HL-60/S4 treated with retinoic acid at 250 ng/mL for 4 days and 3 days (cell line): ENCODE results near the gene MYCBP2.

Experiments used
- in situ Hi-C: fragments of 300-500 bp; cut with MboI; formaldehyde crosslinking; loops from 2 replicates; pipeline ENCODE4 v1.7.0; 2022; ENCODE audit warnings: low sequenced_read_pairs

MYCBP2 gene, protein sequence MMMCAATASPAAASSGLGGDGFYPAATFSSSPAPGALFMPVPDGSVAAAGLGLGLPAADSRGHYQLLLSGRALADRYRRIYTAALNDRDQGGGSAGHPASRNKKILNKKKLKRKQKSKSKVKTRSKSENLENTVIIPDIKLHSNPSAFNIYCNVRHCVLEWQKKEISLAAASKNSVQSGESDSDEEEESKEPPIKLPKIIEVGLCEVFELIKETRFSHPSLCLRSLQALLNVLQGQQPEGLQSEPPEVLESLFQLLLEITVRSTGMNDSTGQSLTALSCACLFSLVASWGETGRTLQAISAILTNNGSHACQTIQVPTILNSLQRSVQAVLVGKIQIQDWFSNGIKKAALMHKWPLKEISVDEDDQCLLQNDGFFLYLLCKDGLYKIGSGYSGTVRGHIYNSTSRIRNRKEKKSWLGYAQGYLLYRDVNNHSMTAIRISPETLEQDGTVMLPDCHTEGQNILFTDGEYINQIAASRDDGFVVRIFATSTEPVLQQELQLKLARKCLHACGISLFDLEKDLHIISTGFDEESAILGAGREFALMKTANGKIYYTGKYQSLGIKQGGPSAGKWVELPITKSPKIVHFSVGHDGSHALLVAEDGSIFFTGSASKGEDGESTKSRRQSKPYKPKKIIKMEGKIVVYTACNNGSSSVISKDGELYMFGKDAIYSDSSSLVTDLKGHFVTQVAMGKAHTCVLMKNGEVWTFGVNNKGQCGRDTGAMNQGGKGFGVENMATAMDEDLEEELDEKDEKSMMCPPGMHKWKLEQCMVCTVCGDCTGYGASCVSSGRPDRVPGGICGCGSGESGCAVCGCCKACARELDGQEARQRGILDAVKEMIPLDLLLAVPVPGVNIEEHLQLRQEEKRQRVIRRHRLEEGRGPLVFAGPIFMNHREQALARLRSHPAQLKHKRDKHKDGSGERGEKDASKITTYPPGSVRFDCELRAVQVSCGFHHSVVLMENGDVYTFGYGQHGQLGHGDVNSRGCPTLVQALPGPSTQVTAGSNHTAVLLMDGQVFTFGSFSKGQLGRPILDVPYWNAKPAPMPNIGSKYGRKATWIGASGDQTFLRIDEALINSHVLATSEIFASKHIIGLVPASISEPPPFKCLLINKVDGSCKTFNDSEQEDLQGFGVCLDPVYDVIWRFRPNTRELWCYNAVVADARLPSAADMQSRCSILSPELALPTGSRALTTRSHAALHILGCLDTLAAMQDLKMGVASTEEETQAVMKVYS (N-terminal part only)

DNA sequence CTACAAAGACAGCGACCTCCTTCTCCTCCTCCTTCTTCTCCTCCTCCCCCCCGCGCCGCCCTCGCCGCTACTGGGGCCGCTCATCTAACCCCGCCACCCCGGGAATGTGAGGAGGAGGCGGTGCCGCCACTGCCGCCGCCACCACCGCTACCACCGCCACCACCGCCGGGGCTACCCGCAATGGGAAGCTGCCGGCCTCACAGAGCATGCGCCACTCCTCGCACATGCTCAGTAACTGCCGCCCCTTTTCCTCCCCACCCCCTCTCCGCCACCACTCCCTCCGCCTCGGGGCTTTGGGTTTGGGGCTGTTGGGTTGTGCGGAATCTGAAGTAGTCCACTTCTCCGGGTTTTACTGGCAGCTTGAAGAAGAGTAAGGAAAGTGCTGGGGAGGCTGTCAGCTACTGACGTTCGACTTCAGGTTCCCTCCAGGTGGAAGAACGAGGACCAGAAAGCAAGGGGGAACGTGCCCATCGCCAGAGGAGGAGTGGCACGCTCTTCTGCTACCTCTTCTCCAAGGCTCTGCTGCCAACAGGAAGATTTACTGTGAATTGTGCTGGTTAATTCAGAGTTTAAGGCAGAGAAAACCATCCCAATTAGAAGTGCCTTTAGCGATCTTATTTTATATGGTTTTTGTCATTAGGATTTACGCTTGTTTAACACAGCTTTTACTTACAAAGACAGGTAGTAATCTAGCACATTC lies at the start of gene MYCBP2:
MYCBP2 (minus strand) TSS at position 190 of the 700 bp plus-strand sequence. CDS start 319 bp downstream, outside the sequence.
- in situ Hi-C loops, result loop anchor here (25.0 kb wide), 1 partner anchor 135 kb away; no protein-coding TSS in a partner anchor

DNA sequence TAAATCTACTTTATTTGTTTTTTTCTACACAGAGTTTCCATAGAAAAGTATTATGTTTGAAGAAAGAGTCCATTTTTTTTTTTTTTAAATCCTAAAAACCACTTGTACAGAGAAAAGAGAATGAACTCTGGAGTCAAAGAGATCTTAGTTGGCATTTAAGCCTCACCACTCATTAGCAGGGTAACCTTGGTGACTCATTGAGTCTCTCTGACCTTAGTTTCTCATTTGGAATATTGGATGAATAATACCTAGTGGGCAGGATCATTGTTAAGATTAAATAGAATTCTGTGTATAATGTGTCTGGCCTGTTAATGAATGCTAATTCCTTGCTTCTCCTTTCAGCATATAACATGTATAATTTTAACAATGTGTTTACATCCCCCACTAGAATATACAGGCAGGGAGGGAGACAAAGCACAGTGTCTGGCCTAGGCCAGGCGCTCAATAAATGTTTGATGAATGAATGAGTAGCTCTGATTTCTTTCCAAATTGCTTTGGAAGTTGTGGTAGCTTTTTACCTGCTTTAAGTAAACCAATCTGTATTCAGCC lies 48.7 kb upstream of the MYCBP2 start:
- in situ Hi-C loops, result no loop called here

DNA sequence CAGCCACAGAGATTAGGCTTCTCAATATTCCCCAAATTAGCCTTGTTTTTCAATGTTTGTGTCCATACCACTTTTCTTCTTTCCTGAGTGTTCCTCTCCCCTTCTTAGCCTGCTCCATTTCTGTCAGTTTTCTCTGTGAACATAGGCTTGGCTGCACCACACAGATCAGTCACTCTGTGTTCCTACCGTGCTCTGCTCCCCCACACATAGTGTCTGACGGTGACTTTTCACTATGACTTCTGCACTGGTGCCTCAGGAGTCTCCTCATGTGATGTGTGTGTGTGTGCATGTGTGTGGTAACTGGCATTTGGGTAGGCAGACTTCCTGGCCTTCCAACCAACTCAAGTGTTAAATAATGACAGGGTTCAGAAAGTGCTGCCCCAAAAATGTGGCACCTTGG lies 47.9 kb upstream of the MYCBP2 start:
- in situ Hi-C loops, result no loop called here

DNA sequence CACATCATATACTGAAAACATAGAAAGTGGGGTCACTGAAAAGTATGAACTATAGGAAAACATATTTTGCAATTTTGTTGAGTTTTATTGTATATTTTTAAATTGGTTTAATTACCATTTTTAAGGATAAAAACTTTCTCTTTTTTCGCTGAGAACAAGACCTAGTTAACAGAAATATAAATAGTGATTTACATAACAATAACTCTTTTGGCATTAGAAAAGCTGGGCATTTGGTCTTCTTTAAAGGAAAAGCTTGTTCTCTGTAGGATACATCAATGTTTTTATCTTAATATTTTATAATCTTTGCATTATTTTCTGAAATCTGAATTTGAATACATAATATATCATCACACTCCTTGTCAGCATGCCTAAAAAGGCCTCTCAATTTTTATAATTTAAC lies 47.4 kb upstream of the MYCBP2 start:
- in situ Hi-C loops, result no loop called here

DNA sequence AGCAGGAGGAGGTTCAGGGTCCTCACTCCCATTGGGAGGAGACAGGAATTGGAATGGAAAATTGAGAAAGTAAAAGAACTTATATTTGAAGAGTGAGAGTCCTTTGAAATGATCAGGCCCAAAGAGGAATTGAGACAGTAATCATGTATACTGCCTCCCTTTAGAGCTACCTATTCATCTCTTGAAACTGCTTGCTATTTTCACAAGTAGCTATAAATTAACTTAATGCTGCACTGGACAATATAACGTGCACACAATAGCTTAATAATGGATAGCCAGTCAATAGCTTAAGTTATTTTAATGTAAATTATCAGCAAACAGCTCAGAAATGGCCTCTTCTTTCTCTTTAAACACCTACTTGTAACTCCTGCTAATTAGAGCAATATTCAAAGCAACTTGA lies 46.6 kb upstream of the MYCBP2 start:
- in situ Hi-C loops, result no loop called here

DNA sequence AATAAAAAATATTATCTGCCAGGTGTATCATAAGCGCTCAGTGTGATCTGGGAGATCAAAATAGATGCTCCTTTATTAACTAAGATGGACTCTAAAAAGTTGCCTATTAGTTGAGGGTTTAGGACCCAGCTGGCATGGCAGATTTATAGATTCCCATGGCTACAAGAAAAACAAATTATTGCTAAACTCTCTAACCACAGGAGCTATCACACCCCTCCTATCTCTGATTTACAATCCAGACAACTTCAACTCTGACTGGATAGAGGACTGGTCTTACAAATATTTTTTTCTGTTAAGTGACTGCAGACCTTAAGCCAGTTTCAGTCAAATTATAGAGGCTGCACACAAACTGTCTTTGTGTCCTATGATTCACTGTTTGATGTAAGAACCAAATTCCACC lies 45.4 kb upstream of the MYCBP2 start:
- in situ Hi-C loops, result no loop called here

DNA sequence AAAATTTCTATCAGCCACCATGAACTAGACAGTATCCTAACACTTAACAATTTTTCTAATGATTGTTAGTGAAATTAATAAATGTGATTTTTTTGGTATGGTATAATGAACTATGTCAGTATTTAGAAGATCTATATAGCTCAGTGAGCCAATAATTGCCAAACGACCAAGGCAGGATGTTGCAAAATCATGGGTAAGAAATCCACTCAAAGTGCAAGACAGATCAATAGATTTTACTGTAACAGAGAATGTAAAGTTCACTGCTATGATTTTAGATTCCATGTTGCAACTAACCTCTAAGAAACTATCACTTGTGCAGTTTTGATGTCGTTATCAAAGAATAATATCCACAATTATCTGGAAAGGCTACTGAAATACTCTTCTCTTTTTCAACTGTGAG lies 44.0 kb upstream of the MYCBP2 start:
- in situ Hi-C loops, result no loop called here

DNA sequence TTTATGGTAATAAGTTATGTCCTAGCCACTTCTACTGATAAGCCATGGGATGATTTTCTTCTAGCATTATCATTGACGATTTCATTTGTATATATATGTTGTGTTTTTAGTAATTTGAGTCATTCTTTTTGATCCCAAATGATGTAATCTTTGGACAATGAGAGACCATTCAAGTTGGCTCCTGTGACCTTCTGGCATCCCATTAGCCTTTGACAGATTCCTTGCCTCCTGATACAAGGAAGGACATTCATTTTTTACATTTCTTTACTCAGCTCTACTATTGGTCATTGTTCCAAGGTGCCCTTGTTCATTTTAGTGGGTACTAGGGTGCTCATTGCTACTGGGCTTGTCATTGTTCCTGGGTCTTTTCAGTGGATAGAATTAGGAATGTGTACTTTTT lies 35.3 kb upstream of the MYCBP2 start:
- in situ Hi-C loops, result no loop called here

DNA sequence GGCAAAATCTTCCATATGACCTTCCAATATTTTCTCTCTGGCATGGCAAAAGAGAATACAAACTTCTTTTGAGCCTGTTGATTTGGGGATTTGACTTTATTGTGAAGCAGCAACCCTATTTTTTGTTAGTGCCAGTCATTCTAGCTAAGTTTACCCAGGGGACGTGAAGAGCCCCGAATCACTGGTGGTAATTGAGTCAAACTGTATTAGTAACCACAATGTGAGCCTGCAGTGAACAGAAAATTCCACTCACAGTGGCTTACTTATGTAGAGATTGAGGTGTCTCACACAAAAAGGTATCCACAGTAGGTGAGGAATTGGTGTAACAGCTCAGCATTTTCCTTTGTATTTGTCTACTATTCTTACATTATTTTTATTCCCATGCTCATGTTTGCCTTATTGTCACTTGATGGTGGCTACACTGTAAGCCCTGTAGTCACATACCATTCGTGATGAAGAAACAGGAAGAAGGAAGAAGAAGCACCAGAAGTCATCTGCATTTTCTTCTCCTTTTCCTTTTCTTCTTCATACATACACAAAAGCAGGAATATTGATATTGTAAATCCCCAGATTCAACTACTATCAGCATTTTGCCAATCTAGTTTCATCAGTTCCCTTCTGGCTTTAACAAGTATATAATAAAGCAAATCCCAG lies 33.3 kb upstream of the MYCBP2 start:
- in situ Hi-C loops, result no loop called here

DNA sequence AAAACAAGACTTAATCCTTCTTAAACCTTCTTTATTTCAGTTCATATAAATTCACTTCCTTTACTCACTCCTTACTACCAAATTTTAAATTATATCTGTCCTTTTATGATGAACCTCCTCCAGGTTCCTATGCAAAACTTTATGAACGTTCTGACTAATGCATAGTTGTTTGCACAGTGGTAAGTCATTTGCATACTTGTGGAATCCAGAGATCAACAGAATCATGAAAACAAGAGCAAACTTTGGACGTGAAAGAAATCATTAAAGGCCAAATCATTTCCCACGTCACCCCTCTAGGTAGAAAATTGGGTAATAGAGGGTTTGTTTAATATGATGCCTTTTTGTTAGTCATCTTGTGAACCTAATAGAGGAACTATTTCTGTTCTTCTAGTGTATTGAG lies 32.3 kb upstream of the MYCBP2 start:
- in situ Hi-C loops, result no loop called here

DNA sequence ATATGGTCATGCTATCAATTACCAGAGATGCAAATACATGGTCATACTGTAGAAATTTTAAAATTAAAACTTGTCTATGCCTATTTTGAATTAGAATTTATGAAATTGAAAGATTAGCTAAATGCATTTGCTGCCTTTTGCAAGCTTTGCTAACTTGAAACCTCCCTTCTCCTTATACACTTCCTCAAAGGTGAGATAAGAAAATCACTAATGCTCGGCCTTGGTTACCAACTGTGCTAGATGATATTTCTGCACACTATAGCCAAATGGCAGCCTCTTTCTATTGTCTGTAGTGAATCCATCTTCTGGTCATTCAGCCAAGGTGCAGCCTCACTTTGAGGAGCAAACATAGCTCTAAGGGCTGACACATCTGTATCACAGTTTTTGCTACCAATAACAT lies 31.1 kb upstream of the MYCBP2 start:
- in situ Hi-C loops, result no loop called here

DNA sequence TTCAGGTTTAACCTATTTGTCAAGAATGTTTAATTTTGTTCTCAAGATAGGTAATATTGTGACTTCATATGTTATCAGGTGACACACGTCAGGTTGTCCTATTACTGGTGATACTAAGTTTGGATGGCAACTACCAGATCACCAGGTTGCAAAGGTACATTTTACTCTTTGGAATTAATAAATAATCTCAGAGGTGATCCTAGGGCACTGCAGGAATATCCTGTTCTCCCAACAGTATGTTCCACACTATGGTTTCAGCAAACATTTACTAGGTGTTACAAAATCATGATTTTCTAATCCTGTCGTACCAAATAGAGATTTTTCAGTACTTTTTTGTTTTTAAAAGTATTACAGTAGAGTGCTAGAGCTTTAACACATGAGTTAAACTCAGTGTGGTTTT lies 29.3 kb upstream of the MYCBP2 start:
- in situ Hi-C loops, result no loop called here

DNA sequence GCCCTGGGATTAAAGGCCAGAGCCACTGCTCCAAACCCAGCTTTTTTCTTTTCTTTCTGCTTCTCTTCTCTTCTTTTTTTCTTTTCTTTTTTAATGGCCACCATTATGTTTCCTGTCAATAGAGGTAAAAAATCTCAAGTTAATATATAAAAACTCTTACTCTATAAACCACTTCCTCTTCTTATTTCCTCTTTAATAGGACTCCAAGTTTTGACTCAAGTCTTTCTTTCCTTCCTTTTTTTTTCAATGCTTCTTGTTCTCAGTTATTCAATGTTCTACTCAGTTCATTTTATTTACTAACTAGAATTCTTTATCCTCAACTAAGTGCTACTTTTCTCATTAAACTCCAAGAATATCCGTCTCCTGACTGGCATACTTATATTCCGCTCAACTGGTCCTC lies 27.1 kb upstream of the MYCBP2 start:
- in situ Hi-C loops, result no loop called here

DNA sequence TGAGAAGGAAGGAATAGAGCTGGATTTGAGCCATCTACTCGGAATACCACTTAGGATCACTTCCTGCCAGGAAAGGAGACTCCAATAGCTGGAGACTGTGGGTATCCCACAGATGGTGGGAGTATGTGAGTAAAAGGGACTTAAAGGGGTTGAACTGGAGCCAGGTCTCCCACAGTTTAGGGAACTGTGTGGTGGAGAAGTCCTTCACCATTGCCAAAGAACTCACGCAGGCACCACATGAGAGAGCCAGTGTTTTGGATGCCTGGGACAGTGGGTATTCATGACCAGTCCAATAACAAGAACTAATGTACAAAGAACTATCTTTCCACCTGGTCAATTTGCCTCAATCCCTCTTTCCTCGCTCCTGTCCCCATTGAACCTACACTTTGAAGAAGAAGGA lies 24.4 kb upstream of the MYCBP2 start:
- in situ Hi-C loops, result no loop called here

DNA sequence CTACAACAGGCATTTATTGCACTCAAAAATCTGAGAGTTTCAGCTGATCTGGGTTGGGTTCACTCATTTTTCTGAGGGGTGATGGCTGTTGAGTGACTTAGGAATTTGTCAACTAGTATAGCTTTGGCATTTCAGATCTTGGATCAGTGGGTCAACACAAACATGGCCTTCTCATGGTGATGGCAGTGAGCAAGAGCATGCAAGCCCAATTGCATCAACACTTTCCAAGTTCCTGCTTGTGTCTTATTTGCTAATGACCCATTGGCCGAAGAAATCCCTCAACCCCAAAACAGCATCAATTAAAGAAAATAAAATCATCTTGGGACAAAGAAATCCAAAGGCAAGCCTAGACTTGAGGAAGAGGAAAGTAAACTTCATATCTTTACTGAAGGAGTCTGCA lies 23.9 kb upstream of the MYCBP2 start:
- in situ Hi-C loops, result no loop called here

DNA sequence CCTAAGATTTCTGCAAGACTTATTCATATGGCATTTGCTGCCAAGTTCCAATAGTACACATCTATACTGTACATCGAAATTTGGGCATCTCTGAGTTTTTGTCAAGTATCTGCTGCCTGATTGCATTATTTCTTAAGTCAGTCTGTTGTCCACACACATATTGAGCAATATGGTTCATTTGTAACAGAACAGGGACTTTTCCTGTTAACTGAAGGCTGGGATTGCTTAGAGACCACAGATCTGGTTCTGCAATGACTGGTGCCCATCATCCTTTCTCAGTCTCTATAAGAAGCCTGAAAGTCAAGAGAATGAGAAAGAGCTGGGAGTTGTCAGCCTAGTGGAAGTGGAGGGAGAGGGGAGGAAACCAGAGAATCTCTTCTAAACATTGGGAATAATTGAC lies 22.5 kb upstream of the MYCBP2 start:
- in situ Hi-C loops, result loop anchor here (25.0 kb wide), 1 partner anchor 113 kb away; no protein-coding TSS in a partner anchor

DNA sequence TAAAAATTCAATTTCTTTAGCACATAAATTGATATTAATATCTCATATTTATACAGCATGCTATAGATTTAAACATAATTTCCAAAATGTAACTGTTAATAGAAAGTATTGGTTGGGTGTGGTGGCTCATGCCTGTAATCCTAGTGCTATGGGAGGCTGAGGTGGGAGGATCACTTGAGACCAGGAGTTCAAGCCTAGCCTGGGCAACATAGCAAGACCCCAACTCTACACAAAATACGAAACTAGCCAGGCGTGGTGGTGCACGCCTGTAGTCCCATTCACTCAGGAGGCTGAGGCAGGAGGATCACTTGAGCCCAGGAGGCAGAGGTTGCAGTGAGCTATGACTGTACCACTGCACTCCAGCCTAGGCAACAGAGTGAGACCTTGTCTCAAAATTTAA lies 20.5 kb upstream of the MYCBP2 start:
- in situ Hi-C loops, result loop anchor here (25.0 kb wide), 1 partner anchor 115 kb away; no protein-coding TSS in a partner anchor

DNA sequence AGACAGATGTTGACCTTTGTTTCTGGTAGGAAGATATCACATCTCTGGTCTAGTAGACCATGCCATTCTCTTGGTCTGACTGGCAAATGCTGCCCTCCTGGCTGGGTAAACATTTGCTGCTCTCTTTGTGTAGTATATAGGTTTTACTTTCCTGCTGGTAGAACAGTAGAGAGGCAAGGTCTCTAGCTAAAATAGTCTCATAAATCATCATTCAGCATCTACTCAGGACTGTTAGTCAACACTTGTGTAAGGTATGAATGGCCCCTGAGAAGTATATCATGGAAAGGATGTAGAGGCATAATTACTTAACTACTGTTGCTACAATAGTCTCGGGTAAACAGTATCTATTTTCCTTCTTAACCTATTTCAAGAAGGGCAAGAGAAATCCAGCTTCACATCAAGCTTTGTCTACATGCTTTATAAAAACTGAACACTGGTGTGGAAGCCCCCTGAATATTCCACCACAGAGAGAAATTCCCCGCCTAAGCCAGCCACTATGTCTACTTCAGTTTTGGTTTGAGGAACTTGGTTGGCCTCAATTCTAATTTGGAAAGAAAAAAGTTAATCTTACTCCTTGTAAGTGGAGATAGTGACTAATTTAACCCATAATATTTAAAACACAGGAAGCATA lies 18.4 kb upstream of the MYCBP2 start:
- in situ Hi-C loops, result loop anchor here (25.0 kb wide), 1 partner anchor 117 kb away; no protein-coding TSS in a partner anchor

DNA sequence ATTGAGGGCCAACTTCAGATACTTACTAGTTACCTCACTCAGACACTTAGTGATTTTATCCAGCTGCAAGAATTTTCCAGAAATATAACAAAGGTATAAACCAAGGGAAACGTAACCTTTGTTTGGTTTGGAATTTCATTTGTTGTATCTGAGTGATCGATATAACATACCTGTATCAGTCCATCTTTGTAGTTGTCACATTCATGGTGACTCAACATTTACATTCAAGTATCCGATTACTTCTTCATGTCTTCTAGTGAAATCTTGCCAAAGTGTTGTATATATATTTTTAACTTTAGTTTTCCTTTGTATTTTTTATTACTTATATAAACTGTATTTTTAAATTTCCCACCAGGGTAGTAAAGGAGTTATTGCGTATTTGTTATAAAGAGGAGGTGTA lies 16.9 kb upstream of the MYCBP2 start:
- in situ Hi-C loops, result loop anchor here (25.0 kb wide), 1 partner anchor 118 kb away; no protein-coding TSS in a partner anchor
